Hematopoietic multipotent progenitor cell treated with erythropoietin and hydrocortisone succinate and interleukin-3 and kit ligand, for 4 days (in vitro differentiated cells): ENCODE results near the gene IL9.

Experiments
- DNase-seq: peaks from one replicate; pipeline ENCODE4 v3.0.0-alpha.2; 2015

The IL9 gene

DNA sequence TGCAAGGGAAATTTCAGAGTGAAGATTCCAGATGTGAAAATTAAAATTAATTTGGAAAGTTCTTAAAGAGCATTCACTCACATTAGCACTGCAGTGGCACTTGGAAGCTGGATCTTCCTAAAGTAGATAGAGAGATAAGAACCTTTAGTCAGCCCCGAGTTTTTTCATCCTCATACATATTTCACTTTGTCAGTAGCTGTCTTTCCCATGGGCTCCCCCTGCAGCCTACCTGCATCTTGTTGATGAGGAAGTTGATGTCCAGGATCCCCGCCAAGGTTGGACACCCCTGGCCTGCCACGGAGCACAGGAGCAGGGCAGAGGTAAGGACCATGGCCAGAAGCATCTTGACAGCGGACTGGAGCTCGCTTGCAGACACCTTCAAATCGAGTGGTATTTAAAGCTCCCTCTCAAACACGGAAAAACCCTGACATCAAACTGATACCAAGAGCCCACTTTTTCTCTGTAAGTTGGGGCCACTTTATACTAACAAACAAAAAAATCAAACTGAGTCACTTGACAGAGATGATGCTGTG is at the start of gene IL9:
Gene IL9 (minus strand): TSS at position 368 of the 533 bp plus-strand sequence. CDS start 25 bp downstream, at position 343.
- no peak for DNase-seq

DNA sequence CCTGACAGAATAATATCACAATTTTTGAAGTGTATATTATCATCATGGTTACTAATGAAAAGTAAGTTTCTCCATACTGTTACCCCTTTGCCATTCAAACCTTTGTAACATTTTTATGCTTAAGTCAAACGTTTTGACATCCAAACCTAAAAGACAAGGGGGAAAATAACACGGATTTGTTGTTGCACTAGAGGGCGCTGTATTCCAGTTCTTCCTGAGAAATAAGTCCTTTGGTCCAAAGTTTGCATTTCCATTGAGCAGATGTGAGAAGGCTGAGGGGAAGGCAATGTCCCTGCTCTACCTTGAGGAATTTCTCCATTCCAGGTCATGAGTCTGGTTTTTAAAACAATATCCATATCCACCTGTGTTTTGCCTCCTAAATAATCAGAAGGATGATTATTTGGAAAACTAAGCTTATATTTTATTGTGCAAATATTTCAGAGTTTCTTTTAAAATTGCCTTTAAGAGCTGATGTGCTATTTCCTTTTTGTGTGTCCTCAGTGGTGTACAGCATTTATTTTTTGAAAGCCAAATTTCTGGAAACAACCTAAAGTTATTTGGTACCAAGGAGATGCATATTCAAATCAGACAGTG is 49.4 kb upstream of the IL9 start:
- peak; percentile 87 for DNase-seq

DNA sequence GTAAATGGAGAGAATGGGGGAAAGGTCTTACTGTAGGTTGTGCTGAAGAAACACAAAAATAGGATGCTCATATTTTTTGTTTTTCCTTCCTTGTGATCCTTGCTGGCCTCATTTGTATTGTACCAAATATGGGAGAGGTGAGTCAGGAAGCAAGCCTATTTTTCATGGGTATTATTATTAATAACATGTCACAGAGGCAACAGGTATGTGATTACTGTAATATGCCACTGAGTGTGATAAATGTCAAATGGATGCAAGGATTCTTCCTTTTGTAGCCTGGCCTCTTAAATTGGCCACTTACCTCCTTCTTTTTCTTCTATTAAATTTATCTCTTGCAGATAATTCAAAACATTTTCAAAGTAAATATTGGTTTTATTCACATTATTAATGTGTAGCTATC is 48.9 kb upstream of the IL9 start:
- DNase-seq: no peak

DNA sequence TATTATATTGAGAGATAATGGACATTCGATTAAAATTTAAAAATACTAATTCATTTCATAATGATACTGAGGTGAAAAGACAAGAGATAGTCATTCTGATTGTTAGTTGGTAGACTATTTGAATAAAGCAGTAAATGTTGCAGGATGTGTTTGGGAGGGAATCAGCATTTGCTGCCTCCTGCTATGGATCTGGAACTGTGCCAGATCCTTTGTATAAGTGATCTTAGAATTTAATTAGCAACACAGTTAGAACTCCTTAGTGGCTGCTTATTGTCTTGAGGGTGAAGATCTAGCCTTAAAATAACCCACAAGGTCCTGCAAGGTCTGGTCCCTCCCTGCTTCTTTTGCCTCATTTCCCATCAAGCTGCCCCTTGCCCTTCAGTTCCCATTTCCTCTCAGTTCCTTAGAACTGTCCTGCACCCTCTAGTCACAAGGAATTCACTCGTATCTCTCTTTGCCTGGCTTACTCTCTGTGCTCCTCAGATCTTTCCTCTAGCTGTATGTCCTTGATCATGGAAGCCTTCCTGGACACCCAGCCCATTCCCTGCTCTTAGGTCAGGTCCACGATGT is 46.6 kb upstream of the IL9 start:
- DNase-seq: no peak

- no peak for DNase-seq
These were observed 46.1 kb upstream of the IL9 start for GRCh38 chr5:135941711-135942110.

GRCh38 chr5:135937245-135937911 is 41.7 kb upstream of the IL9 start:
- no peak for DNase-seq

DNA sequence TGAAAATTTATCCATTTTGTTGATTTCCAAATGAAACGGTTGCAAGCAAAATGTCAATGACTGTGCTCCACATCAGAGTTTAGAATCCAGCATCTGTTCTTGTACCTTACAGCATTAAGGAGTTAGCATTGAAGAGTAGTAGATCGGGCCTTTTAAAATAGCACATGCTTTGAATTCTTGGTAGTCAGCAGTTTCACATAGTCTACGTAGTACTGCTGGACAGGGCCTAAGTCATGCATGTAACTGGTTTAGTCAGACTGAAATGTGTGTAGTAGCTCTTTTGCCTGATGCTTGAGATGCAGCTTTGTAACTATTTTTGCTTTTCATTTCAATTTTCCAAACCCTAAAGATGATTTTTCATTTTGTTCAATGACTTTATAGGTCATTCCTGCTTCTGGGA is 39.3 kb upstream of the IL9 start:
- no peak for DNase-seq

- no peak for DNase-seq
These were observed 35.3 kb upstream of the IL9 start for GRCh38 chr5:135930949-135931295.

DNA sequence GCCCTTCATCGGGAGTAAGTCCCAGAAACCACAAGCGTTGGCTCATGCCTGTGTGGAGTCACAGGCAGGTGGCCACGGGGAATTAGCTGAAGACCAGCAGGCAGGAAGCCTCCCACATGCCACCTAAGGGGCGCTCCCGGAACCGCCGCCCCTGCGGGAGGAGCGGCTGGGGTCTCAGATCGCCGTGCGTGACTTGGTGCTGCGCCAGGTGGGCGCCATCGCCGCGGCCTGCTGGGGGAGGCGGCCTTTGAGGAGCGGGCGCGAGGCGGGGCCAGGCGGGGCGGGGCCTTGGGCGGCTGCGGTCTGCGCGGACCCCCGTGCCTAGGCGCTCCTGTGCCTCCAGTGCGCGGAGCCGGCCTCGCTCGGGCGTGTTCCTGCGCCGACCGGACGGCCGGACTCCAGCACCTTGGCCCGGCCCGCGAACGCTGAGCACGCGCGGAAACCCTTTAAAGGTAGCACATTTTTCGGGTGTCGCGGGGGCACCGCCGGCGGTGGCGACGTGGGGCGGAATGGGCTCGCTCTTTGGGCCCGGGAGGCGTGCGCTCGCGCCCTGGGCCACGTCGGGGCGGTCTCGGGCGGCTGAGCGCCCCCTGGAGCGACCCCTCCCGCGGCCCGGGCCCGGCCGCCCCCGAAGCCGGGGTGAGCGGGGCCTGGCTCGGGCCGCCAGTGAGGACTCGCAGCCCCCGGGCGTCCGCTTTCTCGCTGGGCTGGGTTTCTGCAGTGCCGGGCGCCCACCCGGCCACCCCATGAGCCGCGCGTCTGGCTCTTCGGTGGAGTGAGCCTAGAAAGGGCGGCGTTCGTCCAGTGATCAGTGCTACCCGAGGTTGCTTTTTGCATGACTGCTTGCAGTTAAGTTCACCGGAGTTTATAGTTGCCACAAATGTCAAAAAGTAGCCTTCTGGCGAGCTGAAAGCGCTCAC is 34.6 kb upstream of the IL9 start:
- peak; percentile 11 for DNase-seq

GRCh38 chr5:135921388-135921787 is 25.7 kb upstream of the IL9 start:
- no peak for DNase-seq

DNA sequence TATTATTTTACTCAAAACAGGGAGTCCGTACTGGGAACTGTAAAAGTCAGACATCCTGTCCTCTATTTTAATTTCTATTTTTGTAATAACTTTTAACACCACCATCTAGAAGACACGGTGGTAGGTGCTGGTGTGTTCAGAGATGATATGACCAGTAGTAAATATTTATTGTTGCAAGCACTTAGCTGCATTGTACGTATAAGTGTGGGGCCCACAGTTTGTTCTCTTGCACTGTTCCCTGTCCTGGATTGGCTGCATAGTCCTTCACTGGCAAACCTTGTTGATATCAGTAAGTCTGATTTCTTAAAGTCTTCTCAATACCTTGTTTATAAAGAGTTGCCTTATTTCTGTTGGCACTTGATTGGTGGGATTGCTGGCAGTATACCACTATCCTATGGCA is 24.6 kb upstream of the IL9 start:
- DNase-seq: no peak

- peak; percentile 22 for DNase-seq
These were observed 21.1 kb upstream of the IL9 start for GRCh38 chr5:135916638-135917263.

- DNase-seq: no peak
These were observed 19.9 kb upstream of the IL9 start for GRCh38 chr5:135915466-135916001.

- DNase-seq: peak; percentile 26
These were observed 18.3 kb upstream of the IL9 start for GRCh38 chr5:135913713-135914626.

GRCh38 chr5:135905144-135905543 is 9.5 kb upstream of the IL9 start:
- DNase-seq: no peak

- no peak for DNase-seq
These were observed 6.0 kb upstream of the IL9 start for GRCh38 chr5:135901633-135902032.

GRCh38 chr5:135900276-135900675 is 4.6 kb upstream of the IL9 start:
- no peak for DNase-seq

- DNase-seq: no peak
These were observed 3.0 kb upstream of the IL9 start for GRCh38 chr5:135898651-135899050.

GRCh38 chr5:135894789-135895188 is 852 bp downstream of the IL9 start:
- peak; percentile 28 for DNase-seq

DNA sequence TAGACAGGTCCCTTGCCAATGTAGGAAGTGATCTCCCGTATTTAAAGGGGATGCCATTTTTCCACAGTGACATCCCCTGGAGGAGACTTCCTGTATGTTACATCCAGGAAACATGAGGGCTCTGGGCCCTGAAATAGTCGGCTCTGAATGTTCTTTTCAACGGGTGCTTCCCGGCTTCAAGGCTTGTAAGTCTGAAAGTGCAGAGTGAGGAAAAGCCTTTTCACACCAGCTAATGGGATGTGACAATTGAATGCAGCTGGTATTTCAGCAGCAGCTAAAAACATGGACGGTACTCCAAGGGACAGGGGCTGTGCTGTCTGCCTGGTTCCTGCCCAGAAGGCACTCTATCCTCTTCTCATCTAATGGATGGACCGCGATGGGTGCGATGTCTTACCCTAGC is 1.4 kb downstream of the IL9 start:
- DNase-seq: no peak

GRCh38 chr5:135891791-135892190 is 3.9 kb downstream of the IL9 start:
- no peak for DNase-seq
